ENCODE data around the gene ADGRA3.

DNA sequence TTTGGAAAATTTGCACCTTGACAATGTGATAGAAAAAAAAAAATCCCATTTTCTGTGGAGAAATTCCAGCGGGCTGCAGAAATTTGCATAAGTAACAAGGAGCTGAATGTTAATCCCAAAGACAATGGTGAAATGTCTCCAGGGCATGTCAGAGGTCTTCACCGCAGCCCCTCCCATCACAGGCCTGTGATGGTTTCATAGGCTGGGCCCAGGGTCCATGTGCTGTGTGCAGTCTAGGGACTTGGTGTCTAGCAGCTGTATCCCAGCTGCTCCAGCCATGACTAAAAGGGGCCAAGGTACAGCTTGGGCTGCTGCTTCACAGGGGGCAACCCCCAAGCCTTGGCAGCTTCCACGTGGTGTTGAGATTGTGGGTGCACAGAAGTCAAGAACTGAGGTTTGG lies 85.2 kb downstream of the ADGRA3 start:
- TF ChIP-seq, protein P1, sequence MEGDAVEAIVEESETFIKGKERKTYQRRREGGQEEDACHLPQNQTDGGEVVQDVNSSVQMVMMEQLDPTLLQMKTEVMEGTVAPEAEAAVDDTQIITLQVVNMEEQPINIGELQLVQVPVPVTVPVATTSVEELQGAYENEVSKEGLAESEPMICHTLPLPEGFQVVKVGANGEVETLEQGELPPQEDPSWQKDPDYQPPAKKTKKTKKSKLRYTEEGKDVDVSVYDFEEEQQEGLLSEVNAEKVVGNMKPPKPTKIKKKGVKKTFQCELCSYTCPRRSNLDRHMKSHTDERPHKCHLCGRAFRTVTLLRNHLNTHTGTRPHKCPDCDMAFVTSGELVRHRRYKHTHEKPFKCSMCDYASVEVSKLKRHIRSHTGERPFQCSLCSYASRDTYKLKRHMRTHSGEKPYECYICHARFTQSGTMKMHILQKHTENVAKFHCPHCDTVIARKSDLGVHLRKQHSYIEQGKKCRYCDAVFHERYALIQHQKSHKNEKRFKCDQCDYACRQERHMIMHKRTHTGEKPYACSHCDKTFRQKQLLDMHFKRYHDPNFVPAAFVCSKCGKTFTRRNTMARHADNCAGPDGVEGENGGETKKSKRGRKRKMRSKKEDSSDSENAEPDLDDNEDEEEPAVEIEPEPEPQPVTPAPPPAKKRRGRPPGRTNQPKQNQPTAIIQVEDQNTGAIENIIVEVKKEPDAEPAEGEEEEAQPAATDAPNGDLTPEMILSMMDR (IDR thresholded peaks at IDR 0.05) = no peak
- no peak for TF ChIP-seq SIN3A (IDR thresholded peaks at IDR 0.05; ENCODE audit: borderline replicate concordance, low read depth, low read length)
- TF ChIP-seq MEF2A (IDR thresholded peaks at IDR 0.05; ENCODE audit: borderline replicate concordance, low read depth) = no peak
- TF ChIP-seq, protein P2, sequence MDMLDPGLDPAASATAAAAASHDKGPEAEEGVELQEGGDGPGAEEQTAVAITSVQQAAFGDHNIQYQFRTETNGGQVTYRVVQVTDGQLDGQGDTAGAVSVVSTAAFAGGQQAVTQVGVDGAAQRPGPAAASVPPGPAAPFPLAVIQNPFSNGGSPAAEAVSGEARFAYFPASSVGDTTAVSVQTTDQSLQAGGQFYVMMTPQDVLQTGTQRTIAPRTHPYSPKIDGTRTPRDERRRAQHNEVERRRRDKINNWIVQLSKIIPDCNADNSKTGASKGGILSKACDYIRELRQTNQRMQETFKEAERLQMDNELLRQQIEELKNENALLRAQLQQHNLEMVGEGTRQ (IDR thresholded peaks at IDR 0.05; ENCODE audit: borderline replicate concordance, low read depth, low read length) = no peak
- no peak for TF ChIP-seq EP300 (IDR thresholded peaks at IDR 0.05; ENCODE audit: borderline replicate concordance in 1 of 2, low read depth in 1 of 2, low read length in 1 of 2)
- TF ChIP-seq TAF1 (IDR thresholded peaks at IDR 0.05; ENCODE audit: borderline replicate concordance, low read depth, low read length) = no peak
- no peak for TF ChIP-seq POLR2AphosphoS5 (IDR thresholded peaks at IDR 0.05; ENCODE audit: low read depth, low read length)
- TF ChIP-seq, protein P3, sequence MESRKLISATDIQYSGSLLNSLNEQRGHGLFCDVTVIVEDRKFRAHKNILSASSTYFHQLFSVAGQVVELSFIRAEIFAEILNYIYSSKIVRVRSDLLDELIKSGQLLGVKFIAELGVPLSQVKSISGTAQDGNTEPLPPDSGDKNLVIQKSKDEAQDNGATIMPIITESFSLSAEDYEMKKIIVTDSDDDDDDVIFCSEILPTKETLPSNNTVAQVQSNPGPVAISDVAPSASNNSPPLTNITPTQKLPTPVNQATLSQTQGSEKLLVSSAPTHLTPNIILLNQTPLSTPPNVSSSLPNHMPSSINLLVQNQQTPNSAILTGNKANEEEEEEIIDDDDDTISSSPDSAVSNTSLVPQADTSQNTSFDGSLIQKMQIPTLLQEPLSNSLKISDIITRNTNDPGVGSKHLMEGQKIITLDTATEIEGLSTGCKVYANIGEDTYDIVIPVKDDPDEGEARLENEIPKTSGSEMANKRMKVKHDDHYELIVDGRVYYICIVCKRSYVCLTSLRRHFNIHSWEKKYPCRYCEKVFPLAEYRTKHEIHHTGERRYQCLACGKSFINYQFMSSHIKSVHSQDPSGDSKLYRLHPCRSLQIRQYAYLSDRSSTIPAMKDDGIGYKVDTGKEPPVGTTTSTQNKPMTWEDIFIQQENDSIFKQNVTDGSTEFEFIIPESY (IDR thresholded peaks at IDR 0.05; ENCODE audit: borderline replicate concordance, low read depth) = no peak
